ENCODE results near the gene GANC. TPM values are rescaled to one million over a fixed set of nuclear protein-coding genes. Genes with fewer than 3 reads are reported as not detected.
"Not testable (repeated sequence)": the region's sequence is repeated elsewhere in the genome, so short reads cannot be mapped to it uniquely, and the experiment has no call there.

Gene GANC
- polyA plus RNA-seq, 2 donors, result 11.9 to 14.1 TPM

DNA sequence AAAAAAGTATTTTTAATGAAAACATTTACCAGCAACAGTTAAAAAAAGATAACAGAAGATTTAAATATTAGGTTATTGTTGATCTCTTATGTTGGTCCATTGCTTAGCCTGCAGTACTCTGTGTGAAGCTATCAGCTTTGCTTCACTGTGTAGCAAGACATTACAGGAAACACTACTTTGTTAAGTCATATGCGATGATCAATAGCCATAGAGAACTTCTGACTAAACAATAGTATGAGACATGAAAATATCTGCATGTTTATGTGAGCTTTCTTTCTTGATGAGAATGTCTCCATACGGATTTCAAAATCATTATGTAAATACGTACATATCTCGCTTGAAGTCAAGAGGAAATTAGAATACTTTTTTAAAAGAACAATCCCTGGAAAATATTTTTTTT lies 59.3 kb downstream of the GANC start:
- Histone ChIP-seq H3K4me3 (ENCODE audit: low read depth in 1 of 2, low read length in 2 of 2) (no peak overlapping the region), H3K27me3 (ENCODE audit: control insufficient read depth in 1 of 2, insufficient read depth in 2 of 2, low read length in 2 of 2) (no peaks in the 10 kb centered on the region), H3K27ac (ENCODE audit: low read depth in 2 of 2, low read length in 1 of 2) (no peak overlapping the region), H3K36me3 (ENCODE audit: control insufficient read depth in 2 of 2, insufficient read depth in 2 of 2, low read length in 1 of 2) (no peaks in the 10 kb centered on the region), H3K9me3 (ENCODE audit: control insufficient read depth in 2 of 2, insufficient read depth in 1 of 2, low read depth in 1 of 2, low read length in 1 of 2) (peaks cover 0 to 3% of the 10 kb centered on the region in 2 donors), H3K4me1 (ENCODE audit: control insufficient read depth in 2 of 2, insufficient read depth in 2 of 2, low read length in 1 of 2) (no peaks in the 10 kb centered on the region)
- 86 to 92% methylated on average over 4 of the region's 4 CpGs for WGBS, 2 donors

DNA sequence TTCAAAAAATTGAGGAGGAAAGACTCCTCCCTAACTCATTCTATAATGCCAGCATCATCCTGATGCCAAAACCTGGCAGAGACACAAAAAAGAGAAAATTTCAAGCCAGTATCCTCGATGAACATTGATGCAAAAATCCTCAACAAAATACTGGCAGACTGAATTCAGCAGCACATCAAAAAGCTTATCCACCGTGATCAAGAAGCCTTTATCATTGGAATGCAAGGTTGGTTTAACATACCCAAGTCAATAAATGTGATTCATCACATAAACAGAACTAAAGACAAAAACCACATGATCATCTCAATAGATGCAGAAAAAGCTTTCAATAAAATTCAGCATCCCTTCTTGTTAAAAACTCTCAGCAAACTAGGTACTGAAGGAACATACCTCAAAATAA lies 62.1 kb downstream of the GANC start:
- Histone ChIP-seq H3K27me3 (ENCODE audit: control insufficient read depth in 1 of 2, insufficient read depth in 2 of 2, low read length in 2 of 2) (no peaks in the 10 kb centered on the region), H3K9me3 (ENCODE audit: control insufficient read depth in 2 of 2, insufficient read depth in 1 of 2, low read depth in 1 of 2, low read length in 1 of 2) (peaks cover 0 to 3% of the 10 kb centered on the region in 2 donors), H3K27ac (ENCODE audit: low read depth in 2 of 2, low read length in 1 of 2) (no peak overlapping the region), H3K36me3 (ENCODE audit: control insufficient read depth in 2 of 2, insufficient read depth in 2 of 2, low read length in 1 of 2) (no peaks in the 10 kb centered on the region), H3K4me1 (ENCODE audit: control insufficient read depth in 2 of 2, insufficient read depth in 2 of 2, low read length in 1 of 2) (no peaks in the 10 kb centered on the region), H3K4me3 (ENCODE audit: low read depth in 1 of 2, low read length in 2 of 2) (no peak overlapping the region)
- 98 to 99% methylated on average over 2 of the region's 2 CpGs for WGBS, 2 donors

DNA sequence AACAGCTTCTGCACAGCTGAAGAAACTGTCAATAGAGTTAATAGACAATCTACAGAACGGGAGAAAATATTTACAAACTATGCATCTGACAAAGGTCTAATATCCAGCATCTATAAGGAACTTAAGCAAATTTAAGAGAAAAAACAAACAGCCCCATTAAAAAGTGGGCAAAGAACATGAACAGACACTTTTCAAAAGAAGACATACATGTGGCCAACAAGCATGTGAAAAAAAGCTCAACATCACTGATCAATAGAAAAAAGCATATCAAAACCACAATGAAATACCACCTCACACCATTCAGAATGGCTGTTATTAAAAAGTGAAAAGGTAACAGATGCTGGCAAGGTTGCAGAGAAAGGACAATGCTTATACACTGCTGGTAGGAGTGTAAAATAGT lies 63.6 kb downstream of the GANC start:
- not testable (repeated sequence) for H3K27me3 ChIP-seq (ENCODE audit: control insufficient read depth in 1 of 2, insufficient read depth in 2 of 2, low read length in 2 of 2); H3K9me3 ChIP-seq (ENCODE audit: control insufficient read depth in 2 of 2, insufficient read depth in 1 of 2, low read depth in 1 of 2, low read length in 1 of 2); H3K36me3 ChIP-seq (ENCODE audit: control insufficient read depth in 2 of 2, insufficient read depth in 2 of 2, low read length in 1 of 2); H3K4me1 ChIP-seq (ENCODE audit: control insufficient read depth in 2 of 2, insufficient read depth in 2 of 2, low read length in 1 of 2); H3K4me3 ChIP-seq (ENCODE audit: low read depth in 1 of 2, low read length in 2 of 2); H3K27ac ChIP-seq (ENCODE audit: low read depth in 2 of 2, low read length in 1 of 2)
- WGBS, 2 donors, result 95 to 97% methylated on average over 1 of the region's 1 CpG

DNA sequence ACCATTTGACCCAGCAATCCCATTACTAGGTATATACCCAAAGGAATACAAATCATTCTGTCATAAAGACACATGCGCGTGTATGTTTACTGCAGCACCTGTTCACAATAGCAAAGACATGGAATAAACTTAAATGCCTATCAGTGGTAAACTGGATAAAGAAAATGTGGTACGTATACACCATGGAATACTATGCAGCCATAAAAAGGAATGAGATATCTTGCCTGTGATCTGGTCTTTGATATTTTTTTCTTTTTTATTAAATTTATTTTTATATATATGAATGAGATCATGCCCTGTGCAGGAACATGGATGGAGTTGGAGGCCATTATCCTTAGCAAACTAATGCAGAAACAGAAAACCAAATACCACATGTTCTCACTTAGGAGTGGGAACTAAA lies 64.1 kb downstream of the GANC start:
- H3K36me3 ChIP-seq (ENCODE audit: control insufficient read depth in 2 of 2, insufficient read depth in 2 of 2, low read length in 1 of 2); H3K9me3 ChIP-seq (ENCODE audit: control insufficient read depth in 2 of 2, insufficient read depth in 1 of 2, low read depth in 1 of 2, low read length in 1 of 2); H3K4me1 ChIP-seq (ENCODE audit: control insufficient read depth in 2 of 2, insufficient read depth in 2 of 2, low read length in 1 of 2); H3K27ac ChIP-seq (ENCODE audit: low read depth in 2 of 2, low read length in 1 of 2); H3K27me3 ChIP-seq (ENCODE audit: control insufficient read depth in 1 of 2, insufficient read depth in 2 of 2, low read length in 2 of 2); H3K4me3 ChIP-seq (ENCODE audit: low read depth in 1 of 2, low read length in 2 of 2): not testable (repeated sequence)
- 96 to 100% methylated on average over 3 of the region's 3 CpGs for WGBS, 2 donors

DNA sequence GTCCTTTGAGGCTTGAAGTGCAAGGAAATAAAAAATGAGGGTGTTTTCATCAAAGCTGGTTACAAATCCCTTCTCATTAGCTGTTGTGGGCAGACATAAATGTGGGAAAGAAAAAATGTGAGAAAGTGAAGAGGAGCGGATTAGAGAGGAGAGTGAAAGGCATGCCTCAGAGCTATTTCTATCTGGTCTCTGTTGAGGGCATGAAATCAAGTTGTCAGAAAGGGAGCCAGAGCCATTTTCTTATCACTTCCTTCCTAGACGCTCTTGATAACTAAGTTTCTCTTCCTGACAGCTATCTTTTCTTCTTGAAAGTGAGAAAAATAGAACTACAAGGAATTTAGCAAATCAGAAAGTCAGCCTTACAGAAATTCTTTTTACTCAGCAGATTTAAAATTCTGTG lies 65.5 kb downstream of the GANC start:
- H3K27me3 ChIP-seq (ENCODE audit: control insufficient read depth in 1 of 2, insufficient read depth in 2 of 2, low read length in 2 of 2), result no peaks in the 10 kb centered on the region
- H3K27ac ChIP-seq (ENCODE audit: low read depth in 2 of 2, low read length in 1 of 2), result no peak overlapping the region
- no peaks in the 10 kb centered on the region for H3K4me1 ChIP-seq (ENCODE audit: control insufficient read depth in 2 of 2, insufficient read depth in 2 of 2, low read length in 1 of 2)
- H3K36me3 ChIP-seq (ENCODE audit: control insufficient read depth in 2 of 2, insufficient read depth in 2 of 2, low read length in 1 of 2), result peaks cover 0 to under 1% of the 10 kb centered on the region in 2 donors
- peaks cover 0 to 3% of the 10 kb centered on the region in 2 donors for H3K9me3 ChIP-seq (ENCODE audit: control insufficient read depth in 2 of 2, insufficient read depth in 1 of 2, low read depth in 1 of 2, low read length in 1 of 2)
- no peak overlapping the region for H3K4me3 ChIP-seq (ENCODE audit: low read depth in 1 of 2, low read length in 2 of 2)
- 71 to 81% methylated on average over 2 of the region's 2 CpGs for WGBS, 2 donors

DNA sequence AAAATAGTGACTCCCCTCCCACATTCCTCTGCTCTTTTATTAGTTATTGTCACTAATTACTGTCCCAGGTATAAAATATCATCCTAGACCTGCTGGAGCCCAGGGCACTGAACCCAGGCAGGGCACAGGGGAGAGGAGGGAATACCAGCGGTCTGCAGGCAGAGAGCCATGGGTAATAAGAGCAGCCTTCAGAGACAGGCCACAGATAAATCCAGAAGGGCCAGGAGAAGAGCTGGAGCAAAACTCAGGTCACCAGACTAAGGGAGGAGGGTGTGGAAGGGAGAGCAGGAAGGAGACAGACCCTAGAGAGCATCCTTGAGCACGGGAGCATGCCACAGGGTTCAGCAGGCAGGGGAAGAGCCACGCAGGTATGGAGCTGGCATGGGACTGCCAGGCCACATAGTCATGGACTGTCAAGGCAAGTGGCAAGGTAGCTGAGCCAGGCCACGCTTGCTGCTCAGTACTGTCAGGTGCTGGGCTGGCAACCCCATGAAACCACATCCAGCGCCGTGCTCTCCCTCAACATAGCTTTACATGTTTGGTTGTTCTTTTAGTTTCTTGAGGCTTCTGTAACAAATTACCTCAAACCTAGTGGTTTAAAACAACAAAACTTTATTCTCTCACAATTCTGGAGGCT lies 70.7 kb downstream of the GANC start:
- peaks cover 7 to 11% of the 10 kb centered on the region in 2 donors for H3K36me3 ChIP-seq (ENCODE audit: control insufficient read depth in 2 of 2, insufficient read depth in 2 of 2, low read length in 1 of 2)
- H3K4me1 ChIP-seq (ENCODE audit: control insufficient read depth in 2 of 2, insufficient read depth in 2 of 2, low read length in 1 of 2), result no peaks in the 10 kb centered on the region
- H3K4me3 ChIP-seq (ENCODE audit: low read depth in 1 of 2, low read length in 2 of 2), result no peak overlapping the region
- no peaks in the 10 kb centered on the region for H3K27me3 ChIP-seq (ENCODE audit: control insufficient read depth in 1 of 2, insufficient read depth in 2 of 2, low read length in 2 of 2)
- H3K9me3 ChIP-seq (ENCODE audit: control insufficient read depth in 2 of 2, insufficient read depth in 1 of 2, low read depth in 1 of 2, low read length in 1 of 2), result no peaks in the 10 kb centered on the region
- H3K27ac ChIP-seq (ENCODE audit: low read depth in 2 of 2, low read length in 1 of 2), result no peak overlapping the region
- WGBS, 2 donors, result 84 to 96% methylated on average over 6 of the region's 6 CpGs

DNA sequence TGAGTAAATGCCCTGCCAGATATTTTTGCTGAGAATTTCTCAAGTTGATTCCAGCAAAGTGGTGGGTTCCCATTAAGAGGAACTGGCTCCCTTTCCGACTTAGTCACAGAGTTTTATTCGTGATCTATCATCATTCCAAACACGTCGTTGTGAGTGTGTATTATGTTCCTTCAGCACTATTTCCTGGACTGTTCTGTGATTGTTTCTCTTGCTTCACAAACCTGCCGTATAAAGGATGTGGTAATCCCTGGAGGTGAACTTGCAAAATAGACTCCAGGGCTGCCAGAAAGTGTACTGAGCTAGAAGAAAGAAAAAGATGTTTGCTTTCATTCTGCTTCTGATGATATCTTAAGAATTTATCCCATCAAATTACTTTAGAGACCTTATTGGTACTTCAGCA lies 71.8 kb downstream of the GANC start:
- H3K4me3 ChIP-seq (ENCODE audit: low read depth in 1 of 2, low read length in 2 of 2), result no peak overlapping the region
- no peaks in the 10 kb centered on the region for H3K9me3 ChIP-seq (ENCODE audit: control insufficient read depth in 2 of 2, insufficient read depth in 1 of 2, low read depth in 1 of 2, low read length in 1 of 2)
- WGBS, 2 donors, result 61 to 64% methylated on average over 5 of the region's 5 CpGs
- no peaks in the 10 kb centered on the region for H3K4me1 ChIP-seq (ENCODE audit: control insufficient read depth in 2 of 2, insufficient read depth in 2 of 2, low read length in 1 of 2)
- H3K27me3 ChIP-seq (ENCODE audit: control insufficient read depth in 1 of 2, insufficient read depth in 2 of 2, low read length in 2 of 2), result no peaks in the 10 kb centered on the region
- H3K36me3 ChIP-seq (ENCODE audit: control insufficient read depth in 2 of 2, insufficient read depth in 2 of 2, low read length in 1 of 2), result peaks cover 7 to 11% of the 10 kb centered on the region in 2 donors
- H3K27ac ChIP-seq (ENCODE audit: low read depth in 2 of 2, low read length in 1 of 2), result no peak overlapping the region

DNA sequence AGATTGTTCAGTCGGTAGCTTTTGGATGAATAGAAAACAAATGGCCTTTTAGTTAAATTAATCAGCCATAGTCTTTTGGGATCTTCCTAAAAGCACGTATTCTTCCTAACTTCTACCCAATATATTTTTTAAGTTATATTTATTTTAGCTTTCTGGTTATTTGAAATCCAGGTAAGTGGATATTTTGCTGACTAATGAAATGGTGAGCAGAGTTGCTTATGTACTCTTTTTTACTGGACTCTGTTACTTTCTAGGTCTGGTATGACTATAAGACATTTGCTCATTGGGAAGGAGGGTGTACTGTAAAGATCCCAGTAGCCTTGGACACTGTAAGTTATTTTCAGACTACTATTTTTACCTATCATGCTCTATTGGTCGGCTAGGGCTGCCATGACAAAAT lies 72.5 kb downstream of the GANC start:
- no peak overlapping the region for H3K27ac ChIP-seq (ENCODE audit: low read depth in 2 of 2, low read length in 1 of 2)
- no peaks in the 10 kb centered on the region for H3K9me3 ChIP-seq (ENCODE audit: control insufficient read depth in 2 of 2, insufficient read depth in 1 of 2, low read depth in 1 of 2, low read length in 1 of 2)
- no peaks in the 10 kb centered on the region for H3K27me3 ChIP-seq (ENCODE audit: control insufficient read depth in 1 of 2, insufficient read depth in 2 of 2, low read length in 2 of 2)
- no peaks in the 10 kb centered on the region for H3K4me1 ChIP-seq (ENCODE audit: control insufficient read depth in 2 of 2, insufficient read depth in 2 of 2, low read length in 1 of 2)
- H3K36me3 ChIP-seq (ENCODE audit: control insufficient read depth in 2 of 2, insufficient read depth in 2 of 2, low read length in 1 of 2), result peaks cover 7 to 11% of the 10 kb centered on the region in 2 donors
- H3K4me3 ChIP-seq (ENCODE audit: low read depth in 1 of 2, low read length in 2 of 2), result no peak overlapping the region
- WGBS, 2 donors, result 96 to 97% methylated on average over 3 of the region's 3 CpGs

DNA sequence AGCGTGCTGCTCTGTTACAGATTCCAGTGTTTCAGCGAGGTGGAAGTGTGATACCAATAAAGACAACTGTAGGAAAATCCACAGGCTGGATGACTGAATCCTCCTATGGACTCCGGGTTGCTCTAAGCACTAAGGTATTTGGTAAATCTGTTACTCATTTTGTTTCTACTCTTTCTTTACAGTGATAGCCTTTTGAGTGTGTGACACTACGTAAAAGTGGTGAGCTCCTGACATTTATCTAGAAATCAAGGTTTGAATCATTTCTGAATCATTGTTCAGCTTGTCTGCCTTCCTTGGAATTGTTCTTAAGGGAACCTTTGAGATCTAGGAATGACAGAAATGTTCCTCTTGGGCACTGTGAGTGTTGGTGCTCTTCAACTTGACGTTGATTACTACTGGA lies 75.1 kb downstream of the GANC start:
- H3K4me3 ChIP-seq (ENCODE audit: low read depth in 1 of 2, low read length in 2 of 2), result no peak overlapping the region
- H3K4me1 ChIP-seq (ENCODE audit: control insufficient read depth in 2 of 2, insufficient read depth in 2 of 2, low read length in 1 of 2), result no peaks in the 10 kb centered on the region
- H3K36me3 ChIP-seq (ENCODE audit: control insufficient read depth in 2 of 2, insufficient read depth in 2 of 2, low read length in 1 of 2), result peaks cover 15 to 18% of the 10 kb centered on the region in 2 donors
- 93 to 98% methylated on average over 5 of the region's 5 CpGs for WGBS, 2 donors
- H3K27ac ChIP-seq (ENCODE audit: low read depth in 2 of 2, low read length in 1 of 2), result no peak overlapping the region
- H3K27me3 ChIP-seq (ENCODE audit: control insufficient read depth in 1 of 2, insufficient read depth in 2 of 2, low read length in 2 of 2), result no peaks in the 10 kb centered on the region
- no peaks in the 10 kb centered on the region for H3K9me3 ChIP-seq (ENCODE audit: control insufficient read depth in 2 of 2, insufficient read depth in 1 of 2, low read depth in 1 of 2, low read length in 1 of 2)

DNA sequence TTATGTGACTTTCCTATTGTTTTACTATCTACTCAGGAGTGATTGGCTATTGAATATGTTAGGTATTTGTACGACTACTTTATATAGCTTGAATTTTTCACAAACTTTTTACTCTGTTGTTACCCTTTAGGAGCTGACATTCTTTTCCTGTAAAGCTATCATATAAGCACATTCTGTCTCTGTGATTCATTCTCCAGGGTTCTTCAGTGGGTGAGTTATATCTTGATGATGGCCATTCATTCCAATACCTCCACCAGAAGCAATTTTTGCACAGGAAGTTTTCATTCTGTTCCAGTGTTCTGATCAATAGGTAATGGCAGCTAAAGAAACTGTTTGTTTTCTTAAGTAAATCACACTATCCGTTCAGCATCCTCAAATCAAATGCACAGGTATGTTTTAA lies 76.2 kb downstream of the GANC start:
- 90 to 91% methylated on average over 2 of the region's 2 CpGs for WGBS, 2 donors
- H3K27me3 ChIP-seq (ENCODE audit: control insufficient read depth in 1 of 2, insufficient read depth in 2 of 2, low read length in 2 of 2), result no peaks in the 10 kb centered on the region

More for the DNA sequence above, 76.2 kb downstream of the GANC start:
- H3K36me3 ChIP-seq (ENCODE audit: control insufficient read depth in 2 of 2, insufficient read depth in 2 of 2, low read length in 1 of 2), result peaks cover 14 to 16% of the 10 kb centered on the region in 2 donors
- H3K4me3 ChIP-seq (ENCODE audit: low read depth in 1 of 2, low read length in 2 of 2), result no peak overlapping the region
- no peaks in the 10 kb centered on the region for H3K9me3 ChIP-seq (ENCODE audit: control insufficient read depth in 2 of 2, insufficient read depth in 1 of 2, low read depth in 1 of 2, low read length in 1 of 2)
- no peak overlapping the region for H3K27ac ChIP-seq (ENCODE audit: low read depth in 2 of 2, low read length in 1 of 2)
- no peaks in the 10 kb centered on the region for H3K4me1 ChIP-seq (ENCODE audit: control insufficient read depth in 2 of 2, insufficient read depth in 2 of 2, low read length in 1 of 2)

Measured in esophagus (tissue), 2 donors.